Testis (tissue), 3 donors: ENCODE results near the gene ACAP3. TPM values are rescaled to one million over a fixed set of nuclear protein-coding genes. Genes with fewer than 3 reads are reported as not detected.

Source experiments
- DNase-seq: peaks from one replicate; pipeline ENCODE4 v3.0.0-alpha.2; 2019
- H3K27ac ChIP-seq, 2 donors: fragments of 200-600 bp; sonication (generic); one replicate each; pipeline ENCODE4 v1.5.1; 2019
- H3K27me3 ChIP-seq: fragments of 200-600 bp; sonication (generic); one replicate; pipeline ENCODE4 v1.5.1; 2019
- H3K36me3 ChIP-seq: fragments of 200-600 bp; sonication (generic); one replicate; pipeline ENCODE4 v1.5.1; 2017; ENCODE audit warnings: low read depth; ENCODE audit errors: missing control alignments
- H3K4me1 ChIP-seq: fragments of 200-600 bp; sonication (generic); one replicate; pipeline ENCODE4 v1.5.1; 2019
- H3K4me3 ChIP-seq, 2 donors: fragments of 200-600 bp; sonication (generic); one replicate each; pipeline ENCODE4 v1.5.1; 2017 to 2019
- H3K9me3 ChIP-seq: fragments of 200-600 bp; sonication (generic); one replicate; pipeline ENCODE4 v1.5.1; 2017
- POLR2A ChIP-seq: fragments of 450-650 bp; IDR thresholded peaks from one replicate; pipeline ENCODE4 v1.6.1; 2017; ENCODE audit warnings: antibody characterized with exemption, mild to moderate bottlenecking, moderate library complexity
- WGBS, 2 donors: methylation state at CpG; one replicate each; pipeline ENCODE4 v1.1.5; 2018; 5-methylcytosine and 5-hydroxymethylcytosine counted together
- intact Hi-C: fragments of 100-400 bp; cut with DNase I; formaldehyde crosslinking; loops from one replicate; pipeline ENCODE4 v1.15.1; 2023; ENCODE audit warnings: low total_unique reads
- polyA plus RNA-seq: library from polyadenylated mRNA; stranded (reverse); fragments of 350-450 nt; fragmentation: Illumina TruSeq; extraction: RNeasy Lipid Tissue Mini Kit (QIAGEN cat#74804); gene quantifications from one replicate; pipeline ENCODE4 v1.2.3, GENCODE V29; 2014; ENCODE audit warnings: low read depth, low replicate concordance; ENCODE audit not compliant: insufficient read depth
- total RNA-seq, 2 donors: library from RNA; depleted of rRNA; stranded (reverse); fragments of >200 nt; gene quantifications; one replicate each; pipeline ENCODE4 v1.2.3, GENCODE V29; 2016
- TF ChIP-seq, protein P1 (sequence below), 3 experiments: fragments of 450-650 bp in 2 of 3; fragments of 200-600 bp in 1 of 3; sonication (generic) in 1 of 3; IDR thresholded peaks; one replicate each; pipeline ENCODE4 v1.5.1; 2016 to 2019; ENCODE audit warnings: antibody characterized with exemption in 3 of 3, mild to moderate bottlenecking in 2 of 3, moderate library complexity in 1 of 3

The ACAP3 gene
- total and polyA plus RNA-seq, 3 donors from 2014 or later: 16.8 to 62.7 (median 53.0) TPM

DNA sequence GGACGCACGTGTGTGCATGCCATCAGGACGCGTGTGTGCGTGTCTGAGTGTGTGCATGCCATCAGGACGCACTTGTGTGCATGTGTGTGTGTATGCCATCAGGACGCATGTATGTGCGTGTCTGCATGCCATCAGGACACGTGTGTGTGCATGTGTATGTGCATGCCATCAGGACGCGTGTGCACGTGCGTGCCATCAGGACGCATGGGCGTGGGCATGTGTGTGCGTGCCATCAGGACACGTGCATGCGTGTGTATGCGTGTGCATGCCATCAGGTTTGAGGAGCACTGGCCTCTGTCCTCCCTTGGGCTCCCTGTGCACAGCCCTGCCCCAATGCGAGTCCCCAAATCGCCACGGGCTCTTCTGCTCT, 48.6 kb downstream of the ACAP3 start:
- Histone ChIP-seq H3K9me3 (no peaks in the 10 kb centered on the region), H3K27me3 (no peaks in the 10 kb centered on the region), H3K36me3 (no peaks in the 10 kb centered on the region), H3K4me3 (no peak overlapping the region), H3K4me1 (no peaks in the 10 kb centered on the region), H3K27ac (no peak overlapping the region)
- TF ChIP-seq, protein P1, sequence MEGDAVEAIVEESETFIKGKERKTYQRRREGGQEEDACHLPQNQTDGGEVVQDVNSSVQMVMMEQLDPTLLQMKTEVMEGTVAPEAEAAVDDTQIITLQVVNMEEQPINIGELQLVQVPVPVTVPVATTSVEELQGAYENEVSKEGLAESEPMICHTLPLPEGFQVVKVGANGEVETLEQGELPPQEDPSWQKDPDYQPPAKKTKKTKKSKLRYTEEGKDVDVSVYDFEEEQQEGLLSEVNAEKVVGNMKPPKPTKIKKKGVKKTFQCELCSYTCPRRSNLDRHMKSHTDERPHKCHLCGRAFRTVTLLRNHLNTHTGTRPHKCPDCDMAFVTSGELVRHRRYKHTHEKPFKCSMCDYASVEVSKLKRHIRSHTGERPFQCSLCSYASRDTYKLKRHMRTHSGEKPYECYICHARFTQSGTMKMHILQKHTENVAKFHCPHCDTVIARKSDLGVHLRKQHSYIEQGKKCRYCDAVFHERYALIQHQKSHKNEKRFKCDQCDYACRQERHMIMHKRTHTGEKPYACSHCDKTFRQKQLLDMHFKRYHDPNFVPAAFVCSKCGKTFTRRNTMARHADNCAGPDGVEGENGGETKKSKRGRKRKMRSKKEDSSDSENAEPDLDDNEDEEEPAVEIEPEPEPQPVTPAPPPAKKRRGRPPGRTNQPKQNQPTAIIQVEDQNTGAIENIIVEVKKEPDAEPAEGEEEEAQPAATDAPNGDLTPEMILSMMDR (IDR thresholded peaks at IDR 0.05): no peak
- TF ChIP-seq POLR2A: no peak
- 93 to 96% methylated on average over 20 to 22 of the region's 22 CpGs for WGBS, 2 donors
- DNase-seq: no peak
- intact Hi-C loops: no loop called here

DNA sequence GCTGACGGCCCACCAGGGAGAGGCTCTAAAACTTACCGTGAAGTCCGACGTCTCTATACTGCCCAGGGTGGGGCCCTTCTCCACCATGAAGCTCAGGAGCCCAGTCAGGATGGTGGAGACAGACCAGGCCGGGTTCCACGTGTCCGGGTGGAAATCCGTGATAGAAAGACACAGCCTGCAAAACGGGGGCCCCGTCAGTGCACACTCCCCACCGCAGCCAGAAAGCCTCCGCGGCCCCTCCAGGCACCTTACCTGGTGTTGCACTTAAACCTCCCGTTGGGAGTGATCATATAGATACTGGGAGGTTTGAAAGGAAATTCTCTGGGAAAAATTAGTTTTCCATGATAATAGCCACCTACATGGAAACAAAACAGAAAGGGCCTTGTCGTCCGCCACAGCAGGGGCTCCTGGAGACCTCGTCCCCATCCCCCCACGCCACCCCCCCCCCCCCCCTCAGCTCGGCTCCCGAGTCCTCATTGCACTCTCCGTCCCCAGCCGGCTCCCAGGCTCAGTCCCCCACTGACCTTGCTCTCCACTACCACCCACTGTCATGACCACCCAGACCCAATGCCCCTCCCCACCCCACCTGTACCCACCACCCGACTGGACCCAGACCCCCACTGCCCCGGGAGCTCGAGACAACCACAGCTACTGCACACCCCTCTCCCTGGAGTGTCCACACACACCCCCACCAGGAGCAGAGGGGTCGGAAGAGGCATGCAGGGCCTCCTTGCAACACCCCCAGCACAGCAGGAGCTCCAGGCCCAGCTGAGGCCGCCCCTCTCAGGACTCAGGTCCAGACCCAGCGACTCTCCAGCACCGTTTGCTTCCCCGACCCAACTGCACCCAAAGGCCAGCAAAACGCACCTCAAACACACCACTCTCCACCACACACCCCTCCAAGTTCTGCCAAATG, 50.5 kb downstream of the ACAP3 start:
- intact Hi-C loops: no loop called here

DNA sequence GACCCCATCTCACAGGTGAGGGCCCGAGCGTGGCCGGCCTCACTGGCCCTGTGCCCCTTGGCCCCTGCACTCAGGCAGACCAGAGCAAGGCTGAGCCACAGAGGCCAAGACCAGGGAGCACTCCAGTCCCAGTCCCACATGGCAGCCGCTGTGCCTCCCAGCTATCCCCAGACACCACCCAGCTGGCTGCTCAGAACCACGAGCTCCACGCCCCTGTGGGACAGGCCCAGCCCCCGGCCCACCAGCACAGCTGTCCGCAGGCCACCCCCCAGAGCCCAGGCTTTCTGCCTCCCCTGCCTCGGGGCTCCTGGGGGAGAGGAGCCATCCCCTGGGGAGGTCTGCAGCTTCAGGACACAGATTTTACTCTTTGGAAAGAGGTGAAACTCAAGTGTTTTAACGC, 52.1 kb downstream of the ACAP3 start:
- no peak overlapping the region for H3K27ac ChIP-seq
- TF ChIP-seq POLR2A: no peak
- TF ChIP-seq, protein P1 (IDR thresholded peaks at IDR 0.05): no peak
- 90 to 92% methylated on average over 8 to 10 of the region's 10 CpGs for WGBS, 2 donors
- intact Hi-C loops: no loop called here
- peaks cover 3% of the 10 kb centered on the region for H3K4me1 ChIP-seq
- H3K27me3 ChIP-seq: no peaks in the 10 kb centered on the region
- no peak overlapping the region for H3K4me3 ChIP-seq
- no peaks in the 10 kb centered on the region for H3K36me3 ChIP-seq
- no peak for DNase-seq
- no peaks in the 10 kb centered on the region for H3K9me3 ChIP-seq

More for the DNA sequence above, 50.5 kb downstream of the ACAP3 start:
- Histone ChIP-seq H3K36me3 (no peaks in the 10 kb centered on the region), H3K4me3 (no peak overlapping the region), H3K4me1 (no peaks in the 10 kb centered on the region), H3K27ac (no peak overlapping the region), H3K27me3 (no peaks in the 10 kb centered on the region), H3K9me3 (no peaks in the 10 kb centered on the region)
- TF ChIP-seq, protein P1 (IDR thresholded peaks at IDR 0.05): no peak
- TF ChIP-seq POLR2A: no peak
- WGBS, 2 donors: 90 to 92% methylated on average over 24 to 31 of the region's 31 CpGs
- no peak for DNase-seq

DNA sequence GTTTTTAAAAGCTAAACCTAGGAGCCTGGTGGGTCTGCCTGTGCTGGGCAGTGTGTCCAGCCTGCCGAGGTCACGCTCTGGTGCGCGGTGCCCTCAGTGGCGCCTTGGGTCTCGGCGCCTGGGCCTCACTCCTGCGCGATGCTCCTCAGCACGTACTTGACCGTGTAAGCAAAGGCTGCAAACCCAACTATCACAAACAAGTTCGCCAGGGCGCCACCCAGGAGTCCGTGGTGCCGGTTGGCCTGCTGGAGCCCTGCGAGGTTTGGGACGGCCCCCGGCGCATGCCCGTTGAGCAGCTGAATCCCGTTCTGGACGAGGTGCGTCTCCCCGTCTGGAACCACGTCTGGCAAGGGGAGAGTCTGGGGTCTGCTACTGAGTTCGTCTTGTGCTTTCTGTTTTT, 52.7 kb downstream of the ACAP3 start:
- Histone ChIP-seq H3K27me3 (no peaks in the 10 kb centered on the region), H3K36me3 (no peaks in the 10 kb centered on the region), H3K4me3 (no peak overlapping the region), H3K4me1 (peaks cover 5% of the 10 kb centered on the region), H3K27ac (no peak overlapping the region), H3K9me3 (no peaks in the 10 kb centered on the region)
- intact Hi-C loops: no loop called here
- no peak for DNase-seq
- TF ChIP-seq, protein P1 (IDR thresholded peaks at IDR 0.05): no peak
- no peak for TF ChIP-seq POLR2A
- WGBS, 2 donors: 89 to 96% methylated on average over 12 to 26 of the region's 26 CpGs

DNA sequence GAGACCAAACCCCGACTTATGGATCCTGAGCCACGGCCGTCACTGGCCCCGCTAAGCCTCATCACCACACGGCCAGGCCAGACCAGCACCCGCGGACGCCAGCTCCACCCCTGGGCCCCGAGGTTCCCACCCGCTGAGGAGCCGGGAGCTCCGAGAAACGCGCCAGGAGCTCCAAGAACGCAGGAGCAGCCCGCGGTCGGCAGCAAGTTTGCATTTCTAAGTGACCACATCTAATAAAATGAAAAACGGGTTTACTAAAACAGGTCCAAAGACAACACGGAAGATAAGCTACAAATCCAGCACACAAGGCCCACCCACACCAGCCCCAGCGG, 53.1 kb downstream of the ACAP3 start:
- no peaks in the 10 kb centered on the region for H3K27me3 ChIP-seq

More for the DNA sequence above, 53.1 kb downstream of the ACAP3 start:
- Histone ChIP-seq H3K9me3 (no peaks in the 10 kb centered on the region), H3K4me1 (peaks cover 5% of the 10 kb centered on the region), H3K36me3 (no peaks in the 10 kb centered on the region), H3K4me3 (no peak overlapping the region), H3K27ac (no peak overlapping the region)
- 85 to 90% methylated on average over 21 of the region's 21 CpGs for WGBS, 2 donors
- no peak for DNase-seq
- intact Hi-C loops: no loop called here
- no peak for TF ChIP-seq POLR2A
- TF ChIP-seq, protein P1 (IDR thresholded peaks at IDR 0.05): no peak
